Gastrocnemius medialis (tissue), 4 donors: ENCODE data around the gene LINGO3.

Source experiments
- CTCF ChIP-seq, 5 experiments: fragments of 450-650 bp in 3 of 5; fragments of 200-600 bp in 2 of 5; sonication (generic) in 2 of 5; IDR thresholded peaks in 4 of 5; conservative IDR thresholded peaks in 1 of 5; 1 replicate in 4 of 5; 2 replicates in 1 of 5; pipeline ENCODE4 v1.5.1; 2016 to 2019; ENCODE audit warnings: antibody characterized with exemption in 5 of 5, mild to moderate bottlenecking in 3 of 5, moderate library complexity in 3 of 5
- POLR2A ChIP-seq, 2 donors: fragments of 450-650 bp; IDR thresholded peaks; one replicate each; pipeline ENCODE4 v1.6.1; 2017; ENCODE audit warnings: antibody characterized with exemption in 2 of 2, mild to moderate bottlenecking in 2 of 2, moderate library complexity in 2 of 2

DNA sequence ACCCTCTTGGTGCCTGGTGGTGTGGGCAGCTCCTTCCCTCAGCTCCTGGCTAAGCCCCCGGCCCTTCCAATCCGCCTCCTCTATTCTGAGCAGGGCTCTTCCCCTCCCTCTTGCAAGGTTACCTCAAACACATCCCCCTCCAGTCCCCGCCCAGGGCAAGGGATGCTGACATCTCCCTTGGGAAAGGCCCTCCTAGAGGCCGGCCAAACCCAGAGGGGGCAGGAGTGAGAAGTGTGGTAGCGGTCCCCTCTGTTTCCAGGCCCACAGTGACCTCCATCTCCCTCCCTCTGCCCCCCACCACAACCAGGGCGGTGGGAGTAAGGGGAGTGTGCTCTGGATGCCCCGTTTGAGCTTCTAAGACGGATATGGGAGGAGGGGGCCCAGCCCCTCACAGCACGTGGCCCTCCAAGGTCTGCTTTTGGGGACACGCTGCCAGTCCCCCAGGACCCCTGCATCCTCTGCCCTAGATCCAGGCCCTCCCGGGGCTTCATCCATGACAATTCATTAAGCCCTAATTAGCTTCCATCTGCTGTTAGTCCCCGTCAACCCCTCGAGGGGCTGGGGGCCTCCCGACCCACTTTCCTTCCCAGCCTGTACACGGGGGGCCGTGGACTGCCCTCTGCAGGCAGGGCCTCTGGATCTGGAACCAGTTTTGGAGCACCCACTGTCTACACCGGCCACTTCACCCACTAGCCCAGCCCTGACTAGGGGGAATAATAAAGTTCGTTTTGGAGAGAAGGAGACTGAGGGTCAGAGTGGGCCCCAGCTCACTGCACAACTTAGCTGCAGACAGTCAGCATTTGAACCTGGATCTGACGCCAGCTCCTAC lies 2.3 kb downstream of the LINGO3 start:
- no peak for TF ChIP-seq CTCF (IDR thresholded peaks at IDR 0.05 in 4 of 5, conservative IDR thresholded peaks at IDR 0.05 in 1 of 5)
- TF ChIP-seq POLR2A (IDR thresholded peaks at IDR 0.05), result no peak
